ENCODE results near the gene LRRC74A.
A peak's percentile ranks its signal among the peaks of the same experiment; 100 is the strongest.

The LRRC74A gene

DNA sequence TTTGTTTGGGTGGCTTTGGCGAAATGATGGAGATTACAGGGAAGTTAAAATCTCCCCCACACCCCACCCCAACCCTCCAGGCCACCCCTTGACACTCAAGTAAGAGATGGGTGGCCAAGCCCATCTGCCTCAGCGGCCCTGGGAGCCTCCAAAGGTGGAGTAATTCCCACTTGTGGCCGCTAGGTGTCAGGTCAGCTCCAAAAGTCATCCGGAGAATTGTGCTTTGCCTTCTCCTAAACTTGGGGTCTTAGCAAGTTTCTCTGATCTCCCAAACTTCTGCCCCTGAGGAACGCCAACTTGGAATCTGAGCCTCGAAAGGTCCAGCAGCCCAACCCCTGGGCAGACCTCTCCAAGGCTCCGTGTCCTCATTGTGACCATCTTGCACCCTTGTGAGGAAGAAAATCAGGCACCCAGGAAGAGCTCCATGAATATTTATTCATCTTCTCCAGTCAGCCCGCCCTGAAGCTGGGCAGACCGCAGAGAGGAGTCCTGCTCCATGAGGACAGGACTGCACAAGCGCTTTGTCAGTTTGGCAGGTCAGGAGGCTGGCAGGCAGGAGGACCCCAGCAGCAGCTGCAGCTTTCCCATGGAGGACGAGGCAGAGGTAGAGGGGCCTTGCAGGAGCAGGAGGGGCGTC lies 46.7 kb downstream of the LRRC74A start:
- H3K36me3 ChIP-seq (replicated peaks; ENCODE audit: low read depth, low read length), result no peaks in the 10 kb centered on the region
- no peak overlapping the region for H3K9ac ChIP-seq (ENCODE audit: low read length)
- H3K9me3 ChIP-seq (ENCODE audit: insufficient read depth, low read length), result 0 out of 2 replicates have a peak, but pooled peaks cover 3% of the 10 kb centered on the region
- H3K4me2 ChIP-seq (ENCODE audit: low read length), result 0 out of 2 replicates have a peak overlapping the region, but pooled peaks have one; percentile 3
- TF ChIP-seq, protein P1, sequence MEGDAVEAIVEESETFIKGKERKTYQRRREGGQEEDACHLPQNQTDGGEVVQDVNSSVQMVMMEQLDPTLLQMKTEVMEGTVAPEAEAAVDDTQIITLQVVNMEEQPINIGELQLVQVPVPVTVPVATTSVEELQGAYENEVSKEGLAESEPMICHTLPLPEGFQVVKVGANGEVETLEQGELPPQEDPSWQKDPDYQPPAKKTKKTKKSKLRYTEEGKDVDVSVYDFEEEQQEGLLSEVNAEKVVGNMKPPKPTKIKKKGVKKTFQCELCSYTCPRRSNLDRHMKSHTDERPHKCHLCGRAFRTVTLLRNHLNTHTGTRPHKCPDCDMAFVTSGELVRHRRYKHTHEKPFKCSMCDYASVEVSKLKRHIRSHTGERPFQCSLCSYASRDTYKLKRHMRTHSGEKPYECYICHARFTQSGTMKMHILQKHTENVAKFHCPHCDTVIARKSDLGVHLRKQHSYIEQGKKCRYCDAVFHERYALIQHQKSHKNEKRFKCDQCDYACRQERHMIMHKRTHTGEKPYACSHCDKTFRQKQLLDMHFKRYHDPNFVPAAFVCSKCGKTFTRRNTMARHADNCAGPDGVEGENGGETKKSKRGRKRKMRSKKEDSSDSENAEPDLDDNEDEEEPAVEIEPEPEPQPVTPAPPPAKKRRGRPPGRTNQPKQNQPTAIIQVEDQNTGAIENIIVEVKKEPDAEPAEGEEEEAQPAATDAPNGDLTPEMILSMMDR (IDR thresholded peaks at IDR 0.05; ENCODE audit: low read depth, low read length), result peak; percentile 84
- TF ChIP-seq EZH2phosphoT487 (IDR thresholded peaks at IDR 0.05; ENCODE audit: low read depth), result no peak
- H2AFZ ChIP-seq (ENCODE audit: low read depth, low read length), result no peak overlapping the region
- no peaks in the 10 kb centered on the region for H4K20me1 ChIP-seq (ENCODE audit: insufficient read depth, low read length)
- no peaks in the 10 kb centered on the region for H3K79me2 ChIP-seq (ENCODE audit: low read length)
- H3K4me1 ChIP-seq (ENCODE audit: low read length), result peaks cover under 1% of the 10 kb centered on the region; the same call in 1 of the 2 replicates
- no peak overlapping the region for H3K27ac ChIP-seq (ENCODE audit: low read length)
- no peak overlapping the region for H3K4me3 ChIP-seq (ENCODE audit: low read length)
- H3K27me3 ChIP-seq (ENCODE audit: low read depth, low read length), result peaks cover 14% of the 10 kb centered on the region

DNA sequence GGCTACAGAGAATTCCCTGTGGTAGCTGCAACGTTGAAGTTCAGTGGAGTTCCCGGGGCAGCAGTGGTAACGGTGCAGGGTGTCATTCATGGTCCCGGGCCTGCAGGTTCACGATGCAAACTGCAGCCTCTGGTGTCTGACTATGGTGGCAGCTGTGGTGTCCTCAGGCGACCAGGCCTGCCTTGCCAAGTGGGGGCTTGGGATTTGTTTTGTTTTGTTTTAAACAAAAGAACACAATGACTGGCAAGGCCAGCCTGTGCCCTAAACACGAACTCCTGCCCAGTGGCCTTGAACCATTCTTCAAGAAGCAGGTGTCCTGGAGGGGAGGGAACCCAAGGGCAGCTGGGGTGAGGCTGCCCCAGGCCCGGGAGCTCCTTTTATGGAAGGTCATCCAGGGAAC lies 48.5 kb downstream of the LRRC74A start:
- Histone ChIP-seq H3K36me3 (replicated peaks; ENCODE audit: low read depth, low read length) (no peaks in the 10 kb centered on the region), H3K9ac (ENCODE audit: low read length) (no peak overlapping the region), H3K4me1 (ENCODE audit: low read length) (no peaks in the 10 kb centered on the region), H3K4me2 (ENCODE audit: low read length) (no peak overlapping the region), H2AFZ (ENCODE audit: low read depth, low read length) (no peak overlapping the region), H3K79me2 (ENCODE audit: low read length) (no peaks in the 10 kb centered on the region), H4K20me1 (ENCODE audit: insufficient read depth, low read length) (no peaks in the 10 kb centered on the region), H3K4me3 (ENCODE audit: low read length) (no peak overlapping the region), H3K27ac (ENCODE audit: low read length) (no peak overlapping the region), H3K9me3 (ENCODE audit: insufficient read depth, low read length) (0 out of 2 replicates have a peak, but pooled peaks cover 3% of the 10 kb centered on the region), H3K27me3 (ENCODE audit: low read depth, low read length) (peaks cover 12% of the 10 kb centered on the region)
- no peak for TF ChIP-seq EZH2phosphoT487 (IDR thresholded peaks at IDR 0.05; ENCODE audit: low read depth)
- TF ChIP-seq, protein P1 (IDR thresholded peaks at IDR 0.05; ENCODE audit: low read depth, low read length), result no peak

DNA sequence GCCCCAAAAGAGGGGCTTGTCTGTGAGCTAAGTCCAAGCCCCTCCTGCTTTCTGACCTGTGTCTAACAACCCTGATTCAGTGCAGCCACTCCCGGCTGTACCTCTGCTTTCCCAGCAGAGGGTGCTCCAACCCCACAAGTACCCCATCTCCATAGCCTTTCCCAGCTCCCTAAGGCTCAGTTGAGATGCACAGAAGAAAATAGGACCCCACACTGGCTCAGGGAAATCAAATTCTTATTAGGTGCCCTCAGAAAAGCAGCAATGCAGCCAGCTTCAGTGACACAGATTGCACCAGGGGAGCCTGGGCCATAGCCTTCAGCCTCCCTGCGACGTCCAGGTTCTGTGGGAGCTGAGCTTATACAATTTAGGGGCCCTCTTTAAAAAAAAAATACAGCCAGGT lies 49.9 kb downstream of the LRRC74A start:
- Histone ChIP-seq H4K20me1 (ENCODE audit: insufficient read depth, low read length) (no peaks in the 10 kb centered on the region), H3K9me3 (ENCODE audit: insufficient read depth, low read length) (0 out of 2 replicates have a peak, but pooled peaks cover 3% of the 10 kb centered on the region), H3K4me2 (ENCODE audit: low read length) (no peak overlapping the region), H3K27ac (ENCODE audit: low read length) (no peak overlapping the region), H3K9ac (ENCODE audit: low read length) (no peak overlapping the region), H3K4me3 (ENCODE audit: low read length) (no peak overlapping the region), H3K36me3 (replicated peaks; ENCODE audit: low read depth, low read length) (no peaks in the 10 kb centered on the region), H3K79me2 (ENCODE audit: low read length) (no peaks in the 10 kb centered on the region), H3K4me1 (ENCODE audit: low read length) (no peaks in the 10 kb centered on the region), H2AFZ (ENCODE audit: low read depth, low read length) (no peak overlapping the region), H3K27me3 (ENCODE audit: low read depth, low read length) (peaks cover 3% of the 10 kb centered on the region)
- TF ChIP-seq, protein P1 (IDR thresholded peaks at IDR 0.05; ENCODE audit: low read depth, low read length), result peak; percentile 94
- TF ChIP-seq EZH2phosphoT487 (IDR thresholded peaks at IDR 0.05; ENCODE audit: low read depth), result no peak

DNA sequence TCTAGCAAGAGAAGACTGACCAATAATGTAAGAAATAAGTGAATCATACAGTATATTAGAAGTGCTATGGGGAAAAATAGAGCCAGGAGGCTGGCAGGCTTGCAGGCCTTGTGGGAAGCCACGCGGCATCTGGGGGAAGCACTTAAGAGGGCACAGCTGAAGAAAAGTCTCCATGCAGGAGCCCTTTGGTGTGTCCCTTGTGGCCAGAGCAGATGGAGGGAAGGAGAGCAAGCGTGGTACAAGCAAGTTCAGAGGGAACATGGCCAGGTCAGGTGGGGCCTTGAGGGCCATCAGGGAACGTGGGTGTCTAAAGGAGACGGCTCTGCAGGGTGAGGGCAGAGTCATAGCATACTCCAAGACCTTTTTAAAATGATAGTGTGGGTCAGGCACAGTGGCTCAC lies 51.7 kb downstream of the LRRC74A start:
- Histone ChIP-seq H3K79me2 (ENCODE audit: low read length) (no peaks in the 10 kb centered on the region), H3K36me3 (replicated peaks; ENCODE audit: low read depth, low read length) (no peaks in the 10 kb centered on the region), H4K20me1 (ENCODE audit: insufficient read depth, low read length) (no peaks in the 10 kb centered on the region), H2AFZ (ENCODE audit: low read depth, low read length) (no peak overlapping the region), H3K4me2 (ENCODE audit: low read length) (no peak overlapping the region), H3K4me1 (ENCODE audit: low read length) (no peaks in the 10 kb centered on the region), H3K4me3 (ENCODE audit: low read length) (no peak overlapping the region), H3K27me3 (ENCODE audit: low read depth, low read length) (no peaks in the 10 kb centered on the region; the same call in 1 of the 2 replicates), H3K9ac (ENCODE audit: low read length) (no peak overlapping the region), H3K27ac (ENCODE audit: low read length) (no peak overlapping the region), H3K9me3 (ENCODE audit: insufficient read depth, low read length) (0 out of 2 replicates have a peak, but pooled peaks cover 3% of the 10 kb centered on the region)
- no peak for TF ChIP-seq EZH2phosphoT487 (IDR thresholded peaks at IDR 0.05; ENCODE audit: low read depth)
- TF ChIP-seq, protein P1 (IDR thresholded peaks at IDR 0.05; ENCODE audit: low read depth, low read length), result no peak

Measured in OCI-LY3 (cell line).